GM21786 (cell line): ENCODE results near the gene MISP.
"Not testable (repeated sequence)": the region's sequence is repeated elsewhere in the genome, so short reads cannot be mapped to it uniquely, and the experiment has no call there.

Source experiments
- ATAC-seq: cut with Tn5 transposase; IDR thresholded peaks from one replicate; pipeline ENCODE4 v1.9.1; 2021; ENCODE audit not compliant: unreplicated experiment

MISP gene

DNA sequence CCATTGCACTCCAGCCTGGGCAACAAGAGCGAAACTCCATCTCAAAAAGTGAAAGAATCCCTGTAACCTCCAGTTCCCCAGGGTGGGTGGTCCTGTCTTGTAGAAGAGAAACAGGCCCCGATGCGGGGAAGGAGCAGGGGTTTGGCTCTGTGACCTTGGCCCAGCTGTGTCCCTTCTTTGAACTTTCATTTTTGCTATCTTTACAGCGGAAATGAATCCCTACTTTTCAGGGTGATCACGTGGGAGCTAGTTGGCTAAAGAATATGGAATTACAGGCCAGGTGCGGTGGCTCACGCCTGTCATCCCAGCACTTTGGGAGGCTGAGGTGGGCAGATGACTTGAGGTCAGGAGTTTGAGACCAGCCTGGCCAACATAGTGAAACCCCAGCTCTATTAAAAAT is 5.8 kb upstream of the MISP start:
- ATAC-seq: not testable (repeated sequence)

DNA sequence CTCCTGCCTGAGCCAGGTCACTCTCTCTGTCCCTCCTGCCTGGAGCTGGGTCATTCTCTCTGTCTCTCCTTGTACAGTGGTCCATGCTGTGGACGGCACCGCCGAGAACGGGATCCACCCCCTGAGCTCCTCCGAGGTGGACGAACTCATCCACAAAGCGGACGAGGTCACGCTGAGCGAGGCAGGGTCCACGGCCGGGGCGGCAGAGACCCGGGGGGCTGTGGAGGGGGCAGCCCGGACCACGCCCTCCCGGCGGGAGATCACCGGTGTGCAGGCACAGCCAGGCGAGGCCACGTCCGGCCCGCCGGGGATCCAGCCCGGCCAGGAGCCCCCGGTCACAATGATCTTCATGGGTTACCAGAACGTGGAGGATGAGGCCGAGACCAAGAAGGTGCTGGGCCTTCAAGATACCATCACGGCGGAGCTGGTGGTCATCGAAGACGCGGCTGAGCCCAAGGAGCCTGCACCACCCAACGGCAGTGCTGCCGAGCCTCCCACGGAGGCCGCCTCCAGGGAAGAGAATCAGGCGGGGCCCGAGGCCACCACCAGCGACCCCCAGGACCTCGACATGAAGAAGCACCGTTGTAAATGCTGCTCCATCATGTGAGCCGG is 4.6 kb upstream of the MISP start:
- ATAC-seq: no peak

DNA sequence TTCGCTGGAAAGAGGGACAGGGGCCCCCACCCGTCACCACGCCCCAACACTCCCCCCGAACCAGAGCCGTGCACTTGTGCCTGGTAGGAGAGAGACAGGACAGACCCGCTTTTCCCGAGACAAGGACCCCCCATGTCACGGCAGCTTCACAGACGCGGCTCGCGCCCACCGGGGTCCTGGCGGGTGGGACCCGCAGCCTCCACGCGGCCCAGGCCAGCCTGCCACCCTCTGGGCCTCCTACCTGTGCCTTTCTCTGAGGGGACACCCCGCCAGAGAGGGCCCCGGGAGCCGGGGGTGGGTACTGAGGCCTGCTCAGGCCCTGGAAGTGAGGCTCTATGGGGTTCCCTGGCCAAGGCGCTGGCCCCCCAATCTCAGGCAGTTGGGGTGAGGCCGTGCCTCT is 4.0 kb upstream of the MISP start:
- no peak for ATAC-seq

DNA sequence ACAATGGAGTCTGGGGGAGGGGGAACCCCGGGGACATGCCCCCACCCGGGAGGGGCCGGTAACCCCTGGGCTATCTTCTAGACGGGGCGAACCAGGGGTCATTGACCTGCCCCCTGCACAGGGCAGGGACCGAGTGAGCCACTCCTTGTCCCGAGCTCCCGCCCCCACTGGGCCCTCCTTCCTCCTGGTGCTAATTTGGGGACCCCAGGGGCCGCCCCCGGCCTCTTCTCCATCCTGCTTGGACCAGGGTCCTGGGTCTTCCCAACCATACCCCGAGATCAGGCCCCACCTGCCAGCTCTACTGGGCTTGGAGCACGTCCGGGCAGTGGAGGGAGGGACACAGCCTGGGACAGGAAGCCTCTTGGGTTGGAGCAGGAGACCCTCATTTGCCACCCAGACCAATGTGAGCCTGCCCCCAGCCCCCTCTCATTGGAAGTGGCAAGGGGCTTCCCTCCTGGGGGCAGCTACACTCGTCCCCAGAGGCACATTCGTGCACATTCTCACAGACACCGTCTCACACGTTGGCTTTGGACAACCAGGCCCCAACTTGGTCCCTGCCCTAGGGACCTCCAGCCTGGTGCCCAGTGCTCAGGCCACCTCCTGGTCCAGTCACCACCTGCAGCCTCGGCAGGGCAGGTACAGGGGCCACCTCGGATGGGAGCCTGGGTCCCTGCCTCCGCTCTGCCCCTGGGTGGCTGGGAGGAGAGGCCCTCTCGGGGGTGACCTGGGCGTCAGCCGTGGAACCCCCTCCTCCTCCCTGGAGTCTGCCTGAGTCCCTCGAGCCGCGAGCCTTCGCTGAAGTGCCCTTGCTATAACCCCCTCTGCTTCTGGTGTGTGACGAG is 3.3 kb upstream of the MISP start:
- no peak for ATAC-seq

DNA sequence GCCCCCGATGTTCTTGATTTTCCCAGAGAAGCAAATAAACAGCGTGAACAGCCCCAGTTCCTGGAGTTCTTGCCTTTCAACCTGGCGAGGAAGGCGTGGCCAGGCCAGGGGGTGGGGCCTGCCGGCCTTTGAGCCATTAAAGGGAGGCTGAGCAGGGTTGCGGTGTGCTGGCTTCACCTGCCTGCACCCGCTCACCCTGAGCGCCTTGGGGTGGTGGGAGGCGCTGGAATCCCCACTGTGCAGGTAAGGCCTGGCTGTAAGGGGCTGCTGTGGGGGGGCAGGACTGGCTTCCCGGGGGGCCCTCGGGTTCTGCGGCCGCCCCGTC is 2.7 kb upstream of the MISP start:
- no peak for ATAC-seq

DNA sequence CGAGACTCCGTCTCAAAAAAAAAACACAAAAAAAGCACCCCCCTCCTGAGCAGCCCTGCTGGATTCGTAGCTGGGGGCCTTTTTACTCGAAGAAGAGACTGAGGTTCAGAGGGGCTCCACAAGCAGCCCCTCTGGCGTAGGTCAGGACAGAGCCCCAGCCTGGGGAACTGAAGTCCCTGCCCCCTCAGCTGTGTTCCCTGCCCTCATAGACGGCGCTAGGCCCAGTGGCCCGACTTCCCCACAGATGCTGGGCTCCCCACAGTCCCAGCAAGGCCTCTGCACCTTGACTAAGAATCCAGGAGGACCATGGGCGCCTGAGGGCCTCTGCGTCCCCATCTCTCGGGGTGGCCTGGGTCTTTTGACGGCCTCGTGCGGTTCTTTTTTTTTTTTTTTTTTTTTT is 1.1 kb upstream of the MISP start:
- ATAC-seq: no peak

DNA sequence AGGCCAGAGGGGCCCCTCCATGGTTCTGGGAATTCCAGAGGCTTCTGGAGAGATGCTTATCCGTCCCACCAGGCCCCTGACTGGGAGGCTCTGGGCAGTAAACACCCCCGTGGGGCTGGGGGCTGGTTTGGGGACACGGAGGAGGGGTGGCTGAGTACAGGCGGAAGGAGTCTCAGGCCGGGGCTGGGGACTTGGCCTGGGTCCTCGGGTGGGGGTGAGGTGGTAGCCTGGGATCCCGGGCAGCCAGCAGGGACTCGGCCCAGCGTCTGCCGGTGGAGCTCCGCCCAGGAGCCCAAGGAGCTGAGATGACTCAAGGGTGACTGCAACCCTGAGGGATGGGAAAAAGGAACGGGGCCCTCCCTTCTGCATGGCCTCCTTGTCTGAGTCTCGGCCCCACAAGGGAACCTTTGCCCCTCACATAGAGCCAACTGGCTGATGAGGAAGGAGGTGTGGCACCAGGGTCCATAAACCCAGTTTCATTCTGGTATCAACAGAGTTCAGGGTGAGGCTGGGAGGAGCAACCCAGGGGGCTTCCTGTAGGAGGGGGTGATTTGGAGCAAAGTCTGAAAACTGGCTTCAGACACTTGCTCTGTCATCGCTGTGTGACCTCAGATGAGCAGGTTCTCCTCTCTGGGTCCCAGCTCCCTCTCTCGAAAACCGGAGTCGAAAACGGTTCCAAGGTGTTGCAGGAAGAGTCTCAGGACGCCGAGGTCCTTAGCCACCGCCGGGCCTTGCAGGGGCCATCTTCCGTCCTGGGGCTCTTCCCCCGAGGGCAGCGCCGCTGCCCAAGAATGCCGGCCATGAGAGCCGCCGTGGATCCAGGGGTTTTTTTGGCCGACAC is 809 bp downstream of the MISP start:
- no peak for ATAC-seq

DNA sequence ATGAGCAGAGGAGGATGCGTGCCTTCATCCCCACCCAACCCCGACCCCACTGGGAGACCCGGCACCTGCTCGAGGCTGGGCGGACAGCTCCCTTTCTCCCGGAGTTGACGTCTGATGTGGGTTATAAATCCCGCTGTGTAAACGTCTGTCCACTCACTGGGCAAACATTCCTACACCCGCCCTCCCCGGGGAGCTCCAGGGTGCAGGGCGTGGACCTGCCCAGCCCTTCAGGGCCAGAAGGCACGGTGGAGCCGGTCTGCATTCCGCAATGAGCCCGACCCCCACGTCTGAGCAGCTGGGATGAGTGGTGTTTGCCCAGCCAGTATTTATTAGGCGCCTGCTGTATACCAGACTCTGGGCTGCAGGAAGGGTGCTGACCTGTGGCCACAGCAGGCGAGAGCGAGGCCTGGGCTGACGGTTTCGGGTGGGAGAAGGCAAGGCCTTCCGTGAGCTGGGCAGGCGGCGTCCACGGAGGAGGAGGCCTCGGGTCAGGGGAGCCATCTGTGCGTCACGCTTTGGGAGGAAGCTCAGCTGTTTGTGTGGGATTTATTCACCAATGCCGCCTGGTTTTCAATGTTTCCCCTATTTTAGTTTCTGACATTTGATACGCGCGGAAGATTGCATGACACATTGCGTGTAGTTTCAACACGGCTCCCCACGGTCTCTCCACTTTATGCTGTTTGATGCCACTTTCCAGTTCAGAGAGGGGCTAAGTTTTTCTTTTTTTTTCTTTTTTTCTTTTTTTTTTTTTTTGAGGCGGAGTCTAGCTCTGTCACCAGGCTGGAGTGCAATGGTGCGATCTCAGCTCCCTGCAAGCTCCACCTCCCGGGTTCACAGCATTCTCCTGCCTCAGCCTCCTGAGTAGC is 2.0 kb downstream of the MISP start:
- ATAC-seq: no peak

DNA sequence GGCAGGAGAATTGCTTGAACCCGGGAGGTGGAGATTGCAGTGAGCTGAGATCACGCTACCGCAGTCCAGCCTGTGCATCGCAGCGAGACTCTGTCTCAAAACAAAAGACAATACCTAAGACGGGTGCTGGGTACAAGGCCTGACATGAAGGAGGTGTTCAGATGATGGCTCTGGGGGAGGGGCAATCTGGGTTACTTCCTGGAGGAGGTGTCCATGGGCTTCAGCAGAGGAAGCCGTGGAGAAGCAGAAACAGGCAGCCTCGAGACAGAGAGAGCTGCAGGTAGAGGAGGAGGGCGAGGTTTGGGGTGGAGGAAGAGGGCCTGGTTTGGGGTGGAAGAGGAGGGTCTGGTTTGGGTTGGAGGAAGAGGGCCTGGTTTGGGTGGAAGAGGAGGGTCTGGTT is 3.6 kb downstream of the MISP start:
- ATAC-seq: no peak

DNA sequence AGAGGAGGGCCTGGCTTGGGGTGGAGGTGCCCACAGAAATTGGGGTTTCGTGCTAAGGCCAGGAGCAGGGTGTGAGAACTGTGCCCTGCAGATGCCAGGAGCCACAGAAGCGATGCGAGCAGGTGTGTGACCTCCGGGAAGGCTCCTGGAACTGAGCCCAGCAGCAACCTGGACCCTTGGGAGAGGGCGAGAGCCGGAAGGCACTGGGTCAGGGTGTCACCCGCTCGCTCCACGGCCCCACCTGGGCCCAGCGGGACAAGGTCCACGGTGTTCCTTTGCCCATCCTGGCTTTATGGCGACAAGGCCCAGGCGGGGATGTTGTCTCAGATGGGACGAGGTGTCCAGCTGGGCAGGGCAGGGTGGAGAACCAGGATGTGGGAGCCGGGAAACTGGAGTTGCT is 4.2 kb downstream of the MISP start:
- no peak for ATAC-seq

DNA sequence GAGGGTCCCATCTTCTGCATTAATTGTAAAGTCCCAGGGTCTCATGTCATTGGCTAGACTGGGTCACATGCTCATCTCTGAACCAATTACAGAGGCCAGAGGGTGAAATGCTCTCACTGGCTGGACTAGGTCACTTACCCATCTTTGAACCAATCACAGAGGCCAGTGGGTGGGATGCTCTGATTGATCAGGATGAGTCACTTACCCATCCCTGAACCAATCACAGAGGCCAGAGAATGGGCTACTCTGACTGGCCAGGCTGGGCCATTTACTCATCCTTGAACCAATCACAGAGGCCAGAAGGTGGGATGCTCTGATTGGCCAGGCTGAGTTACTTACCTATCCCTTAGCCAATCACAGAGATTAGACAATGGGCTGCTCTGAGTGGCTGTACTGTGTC is 5.3 kb downstream of the MISP start:
- no peak for ATAC-seq

DNA sequence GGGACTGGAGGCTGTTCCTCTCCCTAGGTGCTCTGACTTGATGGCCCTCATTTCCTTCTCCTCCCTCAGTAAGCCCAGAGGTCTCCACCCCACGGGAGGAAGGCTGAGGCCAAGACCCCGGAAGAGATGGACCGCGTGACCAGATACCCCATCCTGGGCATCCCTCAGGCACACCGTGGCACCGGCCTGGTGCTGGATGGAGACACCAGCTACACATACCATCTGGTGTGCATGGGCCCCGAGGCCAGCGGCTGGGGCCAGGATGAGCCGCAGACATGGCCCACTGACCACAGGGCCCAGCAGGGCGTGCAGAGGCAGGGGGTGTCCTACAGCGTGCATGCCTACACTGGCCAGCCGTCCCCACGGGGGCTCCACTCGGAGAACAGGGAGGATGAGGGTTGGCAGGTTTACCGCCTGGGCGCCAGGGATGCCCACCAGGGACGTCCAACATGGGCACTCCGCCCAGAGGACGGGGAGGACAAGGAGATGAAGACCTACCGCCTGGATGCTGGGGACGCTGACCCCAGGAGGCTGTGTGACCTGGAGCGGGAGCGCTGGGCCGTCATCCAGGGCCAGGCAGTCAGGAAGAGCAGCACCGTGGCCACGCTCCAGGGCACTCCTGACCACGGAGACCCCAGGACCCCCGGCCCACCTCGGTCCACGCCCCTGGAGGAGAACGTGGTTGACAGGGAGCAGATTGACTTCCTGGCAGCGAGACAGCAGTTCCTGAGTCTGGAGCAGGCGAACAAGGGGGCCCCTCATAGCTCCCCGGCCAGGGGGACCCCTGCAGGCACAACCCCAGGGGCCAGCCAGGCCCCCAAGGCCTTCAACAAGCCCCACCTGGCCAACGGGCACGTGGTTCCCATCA is 6.1 kb downstream of the MISP start:
- ATAC-seq: no peak

DNA sequence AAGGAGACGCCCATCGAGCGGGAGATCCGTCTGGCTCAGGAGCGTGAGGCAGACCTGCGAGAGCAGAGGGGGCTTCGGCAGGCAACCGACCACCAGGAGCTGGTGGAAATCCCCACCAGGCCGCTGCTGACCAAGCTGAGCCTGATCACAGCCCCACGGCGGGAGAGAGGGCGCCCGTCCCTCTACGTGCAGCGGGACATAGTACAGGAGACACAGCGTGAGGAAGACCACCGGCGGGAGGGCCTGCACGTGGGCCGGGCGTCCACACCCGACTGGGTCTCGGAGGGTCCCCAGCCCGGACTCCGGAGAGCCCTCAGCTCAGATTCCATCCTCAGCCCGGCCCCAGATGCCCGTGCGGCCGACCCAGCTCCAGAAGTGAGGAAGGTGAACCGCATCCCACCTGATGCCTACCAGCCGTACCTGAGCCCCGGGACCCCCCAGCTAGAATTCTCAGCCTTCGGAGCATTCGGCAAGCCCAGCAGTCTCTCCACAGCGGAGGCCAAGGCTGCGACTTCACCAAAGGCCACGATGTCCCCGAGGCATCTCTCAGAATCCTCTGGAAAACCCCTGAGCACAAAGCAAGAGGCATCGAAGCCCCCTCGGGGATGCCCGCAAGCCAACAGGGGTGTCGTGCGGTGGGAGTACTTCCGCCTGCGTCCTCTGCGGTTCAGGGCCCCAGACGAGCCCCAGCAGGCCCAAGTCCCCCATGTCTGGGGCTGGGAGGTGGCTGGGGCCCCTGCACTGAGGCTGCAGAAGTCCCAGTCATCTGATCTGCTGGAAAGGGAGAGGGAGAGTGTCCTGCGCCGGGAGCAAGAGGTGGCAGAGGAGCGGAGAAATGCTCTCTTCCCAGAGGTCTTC is 7.1 kb downstream of the MISP start:
- ATAC-seq: no peak

DNA sequence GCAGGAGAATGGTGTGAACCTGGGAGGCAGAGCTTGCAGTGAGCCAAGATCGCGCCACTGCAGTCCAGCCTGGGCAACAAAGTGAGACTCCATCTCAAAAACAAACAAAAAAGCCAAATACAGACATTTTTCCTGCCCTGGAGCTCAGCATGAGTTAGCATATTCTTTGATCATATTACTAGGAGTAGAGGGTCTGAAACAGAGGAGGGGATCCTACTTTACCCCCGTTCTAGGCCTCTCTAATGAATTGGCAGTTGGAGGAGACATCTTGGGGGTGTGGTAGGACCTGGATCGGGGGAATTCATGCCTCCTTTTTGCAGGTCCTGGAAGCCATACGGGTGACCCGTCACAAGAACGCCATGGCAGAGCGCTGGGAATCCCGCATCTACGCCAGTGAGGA is 12.3 kb downstream of the MISP start:
- ATAC-seq: no peak

DNA sequence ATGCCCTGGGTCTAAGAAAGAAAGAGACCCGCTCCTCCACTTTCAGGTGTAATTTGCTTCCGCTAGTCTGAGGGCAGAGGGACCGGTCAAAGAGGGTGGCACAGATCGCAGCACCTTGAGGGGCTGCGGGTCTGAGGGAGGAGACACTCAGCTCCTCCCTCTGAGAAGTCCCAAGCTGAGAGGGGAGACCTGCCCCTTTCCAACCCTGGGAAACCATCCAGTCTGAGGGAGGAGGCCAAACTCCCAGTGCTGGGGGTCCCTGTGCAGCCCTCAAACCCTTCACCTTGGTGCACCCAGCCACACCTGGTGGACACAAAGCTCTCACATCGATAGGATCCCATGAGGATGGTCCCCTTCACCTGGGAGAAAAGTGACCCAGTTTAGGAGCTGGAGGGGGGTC is 13.0 kb downstream of the MISP start:
- no peak for ATAC-seq

DNA sequence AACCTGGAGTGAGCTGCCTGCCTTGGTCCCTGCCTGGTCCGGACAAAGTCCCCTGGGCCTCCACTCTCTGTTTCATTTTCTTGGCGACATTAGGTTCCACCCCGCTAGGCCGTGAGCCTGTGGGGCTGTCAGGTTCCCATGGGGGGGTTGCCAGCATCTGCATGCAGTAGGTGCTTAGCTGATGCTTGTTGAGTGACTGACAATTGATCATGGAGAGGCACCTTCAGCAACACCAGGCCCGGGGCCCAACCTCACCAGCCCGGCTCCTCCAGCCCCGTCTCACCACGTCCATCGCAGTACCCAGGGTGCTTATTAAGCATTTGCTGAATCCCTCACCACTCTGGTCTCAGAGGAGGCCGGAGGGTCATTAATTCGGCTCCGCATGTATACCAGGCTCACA is 13.4 kb downstream of the MISP start:
- ATAC-seq: no peak

DNA sequence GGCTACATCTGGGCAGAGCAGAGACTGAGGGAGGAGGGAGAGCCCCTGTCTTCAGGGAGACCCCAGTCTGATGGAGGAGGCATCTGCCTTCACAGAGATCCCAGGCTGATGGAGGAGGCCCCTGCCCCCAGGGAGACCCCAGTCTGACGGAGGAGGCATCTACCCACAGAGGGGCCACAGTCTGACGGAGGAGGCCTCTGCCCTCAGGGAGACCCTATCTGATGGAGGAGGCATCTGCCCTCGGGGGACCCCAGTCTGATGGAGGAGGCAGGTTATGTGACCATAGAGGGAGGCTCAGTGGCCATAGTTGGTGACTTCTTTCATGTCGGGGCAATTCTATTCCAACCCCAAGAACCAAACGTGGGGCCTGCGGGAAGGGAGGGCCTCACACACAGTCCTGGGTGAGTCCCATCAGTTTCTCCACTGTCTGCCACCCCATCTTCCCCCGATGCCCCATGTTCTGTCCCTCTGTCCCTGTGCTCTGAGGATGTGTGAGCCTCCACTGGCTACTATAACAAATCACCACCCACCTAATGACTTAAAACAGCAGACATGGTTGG is 14.3 kb downstream of the MISP start:
- no peak for ATAC-seq

DNA sequence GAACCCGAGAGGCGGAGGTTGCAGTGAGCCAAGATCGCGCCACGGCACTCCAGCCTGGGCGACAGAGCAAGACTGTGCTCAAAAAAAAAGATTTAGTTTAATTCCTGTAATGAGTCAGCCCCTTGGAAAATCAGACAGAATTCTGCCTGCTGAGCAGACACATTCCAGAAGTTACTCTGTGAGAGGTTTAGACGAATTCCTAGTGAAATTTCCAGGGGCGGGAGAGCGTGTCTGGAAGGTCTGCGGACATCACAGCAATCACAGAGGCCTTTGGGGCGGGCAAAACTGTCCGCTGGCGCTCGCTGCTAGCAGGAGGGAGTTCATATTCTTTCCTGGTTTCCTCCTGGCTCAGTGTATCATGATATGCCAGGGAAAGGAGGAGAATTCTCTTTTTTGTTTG is 17.5 kb downstream of the MISP start:
- no peak for ATAC-seq

DNA sequence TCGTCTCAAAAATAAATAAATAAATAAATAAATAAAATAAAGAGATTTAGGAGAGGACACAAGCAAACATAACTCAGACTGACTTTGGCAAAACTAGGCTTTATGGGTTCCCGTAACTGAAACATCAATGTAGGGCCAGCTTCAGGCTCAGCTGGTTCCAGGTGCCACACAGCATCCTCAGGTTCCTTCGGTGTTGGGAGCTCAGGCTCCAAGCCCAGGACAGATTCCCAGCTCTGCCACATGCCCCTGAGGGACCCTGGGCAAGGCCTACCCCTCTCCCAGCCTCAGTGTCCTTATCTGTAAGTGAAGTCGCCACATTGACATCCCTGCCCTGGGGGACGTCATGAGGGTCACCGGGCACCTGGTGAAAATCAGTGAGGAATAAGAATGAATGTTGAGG is 18.7 kb downstream of the MISP start:
- ATAC-seq: no peak
